GM12892 (cell line): ENCODE results near the gene TADA2B.

Experiments used
- POLR2A ChIP-seq: IDR thresholded peaks from 2 replicates; pipeline ENCODE4 v1.6.1; 2011; ENCODE audit warnings: low read depth, low read length, control low read depth
- POLR2AphosphoS5 ChIP-seq: IDR thresholded peaks from 2 replicates; pipeline ENCODE4 v1.6.1; 2011; ENCODE audit warnings: low read depth, low read length, control low read depth
- TAF1 ChIP-seq: IDR thresholded peaks from 2 replicates; pipeline ENCODE4 v1.6.1; 2011; ENCODE audit warnings: low read depth, mild to moderate bottlenecking, control low read depth, low read length, borderline replicate concordance

- TF ChIP-seq POLR2A, result no peak
- TF ChIP-seq TAF1, result no peak
- TF ChIP-seq POLR2AphosphoS5, result no peak
These were observed 28.4 kb upstream of the TADA2B start for GRCh38 chr4:7014815-7015214.
